GM19193 (cell line): ENCODE measurements around the gene C4BPB.

Experiments used
- POLR2A ChIP-seq: IDR thresholded peaks from 4 replicates; pipeline ENCODE4 v1.6.1; 2011; ENCODE audit not compliant: insufficient read depth, insufficient read length; ENCODE audit errors: extremely low read depth

C4BPB gene

GRCh38 chr1:207073906-207074820 lies 14.5 kb upstream of the C4BPB start:
- TF ChIP-seq POLR2A: no peak

GRCh38 chr1:207076181-207076955 lies 12.3 kb upstream of the C4BPB start:
- TF ChIP-seq POLR2A: no peak

GRCh38 chr1:207077012-207077411 lies 11.6 kb upstream of the C4BPB start:
- TF ChIP-seq POLR2A: no peak

GRCh38 chr1:207077470-207078377 lies 10.9 kb upstream of the C4BPB start:
- TF ChIP-seq POLR2A: no peak

GRCh38 chr1:207078578-207079132 lies 10.0 kb upstream of the C4BPB start:
- TF ChIP-seq POLR2A: no peak

- TF ChIP-seq POLR2A: no peak
Observed at GRCh38 chr1:207079706-207080241, 8.9 kb upstream of the C4BPB start.

GRCh38 chr1:207081088-207081487 lies 7.6 kb upstream of the C4BPB start:
- TF ChIP-seq POLR2A: no peak

- no peak for TF ChIP-seq POLR2A
Observed at GRCh38 chr1:207081806-207082205, 6.9 kb upstream of the C4BPB start.

GRCh38 chr1:207084232-207084631 lies 4.4 kb upstream of the C4BPB start:
- no peak for TF ChIP-seq POLR2A

GRCh38 chr1:207084701-207085180 lies 3.9 kb upstream of the C4BPB start:
- no peak for TF ChIP-seq POLR2A

- no peak for TF ChIP-seq POLR2A
Observed at GRCh38 chr1:207085887-207086286, 2.8 kb upstream of the C4BPB start.

- no peak for TF ChIP-seq POLR2A
Observed at GRCh38 chr1:207088161-207088560, 499 bp upstream of the C4BPB start.

GRCh38 chr1:207089627-207090355 lies 1.1 kb downstream of the C4BPB start:
- no peak for TF ChIP-seq POLR2A

- no peak for TF ChIP-seq POLR2A
Observed at GRCh38 chr1:207091200-207091908, 2.7 kb downstream of the C4BPB start.

- no peak for TF ChIP-seq POLR2A
Observed at GRCh38 chr1:207093944-207094343, 5.3 kb downstream of the C4BPB start.
